ENCODE measurements around the gene TRERF1.

GRCh38 chr6:42271834-42272805, 179.6 kb downstream of the TRERF1 start:
- no peak for TF ChIP-seq GATA2 (IDR thresholded peaks at IDR 0.05; ENCODE audit: low read depth, low read length)
- no peak for TF ChIP-seq GATA3 (IDR thresholded peaks at IDR 0.05; ENCODE audit: low read depth, low read length)
